GM21786 (cell line): Measurements from ENCODE around the gene LRRC8E.

Source experiments
- ATAC-seq: cut with Tn5 transposase; IDR thresholded peaks from one replicate; pipeline ENCODE4 v1.9.1; 2021; ENCODE audit not compliant: unreplicated experiment

Gene LRRC8E

GRCh38 chr19:7888145-7888825, at the start of gene LRRC8E:
Gene LRRC8E, plus strand, starts transcription at chr19:7888510. Its CDS starts 7,094 bp downstream, at chr19:7895604.
- ATAC-seq = no peak

DNA sequence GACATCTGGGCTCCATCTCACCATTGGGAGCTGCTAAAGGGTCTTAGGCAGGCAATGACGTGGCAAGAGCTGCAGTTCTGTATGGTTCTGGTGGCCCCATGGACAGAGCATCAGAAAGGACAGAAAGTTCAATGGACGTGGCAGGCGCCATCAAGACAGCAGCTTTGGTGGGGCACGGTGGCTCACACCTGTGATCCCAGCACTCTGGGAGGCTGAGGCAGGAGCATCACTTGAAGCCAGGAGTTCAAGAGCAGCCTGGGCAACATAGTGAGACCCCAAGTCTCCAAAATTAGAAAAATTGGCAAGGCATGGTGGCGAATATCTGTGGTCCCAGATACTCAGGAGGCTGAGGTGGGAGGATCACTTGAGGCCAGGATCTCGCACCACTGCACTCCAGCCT, 48.8 kb upstream of the LRRC8E start:
- no peak for ATAC-seq

- ATAC-seq = no peak
Measured at GRCh38 chr19:7840629-7841028, 47.7 kb upstream of the LRRC8E start.

- ATAC-seq = no peak
Measured at GRCh38 chr19:7841751-7842660, 46.3 kb upstream of the LRRC8E start.

- no peak for ATAC-seq
Measured at GRCh38 chr19:7842661-7843294, 45.5 kb upstream of the LRRC8E start.

- ATAC-seq = no peak
Measured at GRCh38 chr19:7843521-7843920, 44.8 kb upstream of the LRRC8E start.

GRCh38 chr19:7844405-7844804, 43.9 kb upstream of the LRRC8E start:
- no peak for ATAC-seq

DNA sequence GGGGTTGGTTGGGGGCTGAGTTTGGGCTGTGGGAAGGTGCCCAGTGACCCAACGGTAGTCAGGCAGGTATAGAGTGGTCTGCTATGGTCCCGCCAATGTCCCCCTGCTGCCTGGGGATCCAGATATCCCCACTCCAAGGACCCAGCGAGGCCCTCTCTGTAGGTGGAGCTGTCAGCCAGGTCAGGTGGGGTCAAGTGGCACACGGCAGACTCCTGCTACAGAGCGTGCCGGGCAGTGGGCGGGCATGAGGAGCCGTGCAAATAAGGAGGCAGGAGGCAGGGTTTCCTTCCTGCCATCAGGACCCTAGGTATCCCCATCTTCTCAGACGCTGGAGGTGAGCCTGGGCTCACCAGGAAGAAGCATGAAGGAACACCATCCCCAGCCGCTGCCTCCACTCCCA, 43.4 kb upstream of the LRRC8E start:
- ATAC-seq = no peak

DNA sequence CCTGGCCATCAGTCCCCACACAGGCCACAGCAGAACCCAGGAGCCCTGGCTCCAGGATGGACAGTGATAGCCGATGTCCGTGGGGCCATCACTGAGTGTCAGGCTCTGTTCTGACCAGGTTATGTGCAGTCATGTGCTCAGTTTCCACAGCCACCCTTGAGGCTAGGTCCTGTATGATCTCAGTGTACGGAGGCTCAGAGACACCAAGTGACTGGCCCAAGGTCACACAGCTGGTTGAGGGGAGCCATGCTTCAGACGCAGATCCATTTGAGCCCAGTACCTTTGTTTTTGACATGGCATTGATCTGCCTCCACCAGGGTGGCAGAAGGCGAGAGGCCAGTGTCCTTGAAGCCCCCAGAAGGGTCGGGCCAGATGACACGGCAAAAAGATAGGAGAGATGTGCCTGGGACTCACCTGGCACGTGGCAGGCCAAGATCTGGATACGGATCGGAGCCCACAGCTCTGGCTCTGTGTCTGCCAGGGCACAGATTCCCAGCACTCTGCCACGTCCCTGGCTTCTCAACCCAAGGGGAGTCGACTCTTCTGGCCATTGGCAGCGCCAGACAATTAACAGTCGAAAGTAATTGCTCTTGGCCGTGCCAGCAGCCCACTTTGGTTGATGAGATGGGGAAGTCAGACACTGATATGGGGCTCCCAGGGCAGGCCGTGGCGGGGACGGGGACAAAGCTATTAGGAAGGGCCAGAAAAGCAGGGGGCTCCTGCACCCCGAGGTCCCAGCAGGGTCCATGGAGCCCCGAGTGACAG, 42.7 kb upstream of the LRRC8E start:
- ATAC-seq = no peak

GRCh38 chr19:7846155-7846646, 42.1 kb upstream of the LRRC8E start:
- no peak for ATAC-seq

DNA sequence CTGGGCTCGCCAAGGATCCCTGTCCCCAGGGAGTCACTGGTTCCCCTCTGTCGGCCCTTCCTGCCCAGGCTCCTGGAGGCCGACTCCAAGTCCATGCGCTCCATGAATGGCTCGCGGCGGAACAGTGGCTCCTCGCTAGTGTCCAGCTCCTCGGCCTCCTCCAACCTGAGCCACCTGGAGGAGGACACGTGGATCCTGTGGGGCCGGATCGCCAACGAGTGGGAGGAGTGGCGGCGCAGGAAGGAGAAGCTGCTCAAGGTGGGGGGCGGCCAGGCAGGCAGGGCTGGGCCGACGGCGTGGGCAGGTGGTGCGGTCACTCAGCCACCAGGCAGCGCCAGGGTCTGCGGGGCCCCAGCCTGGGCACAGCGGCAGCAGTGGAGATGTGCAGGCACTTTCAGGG, 40.6 kb upstream of the LRRC8E start:
- ATAC-seq = no peak

- ATAC-seq = no peak
Measured at GRCh38 chr19:7848779-7849457, 39.4 kb upstream of the LRRC8E start.

- ATAC-seq = no peak
Measured at GRCh38 chr19:7849631-7849999, 38.7 kb upstream of the LRRC8E start.

DNA sequence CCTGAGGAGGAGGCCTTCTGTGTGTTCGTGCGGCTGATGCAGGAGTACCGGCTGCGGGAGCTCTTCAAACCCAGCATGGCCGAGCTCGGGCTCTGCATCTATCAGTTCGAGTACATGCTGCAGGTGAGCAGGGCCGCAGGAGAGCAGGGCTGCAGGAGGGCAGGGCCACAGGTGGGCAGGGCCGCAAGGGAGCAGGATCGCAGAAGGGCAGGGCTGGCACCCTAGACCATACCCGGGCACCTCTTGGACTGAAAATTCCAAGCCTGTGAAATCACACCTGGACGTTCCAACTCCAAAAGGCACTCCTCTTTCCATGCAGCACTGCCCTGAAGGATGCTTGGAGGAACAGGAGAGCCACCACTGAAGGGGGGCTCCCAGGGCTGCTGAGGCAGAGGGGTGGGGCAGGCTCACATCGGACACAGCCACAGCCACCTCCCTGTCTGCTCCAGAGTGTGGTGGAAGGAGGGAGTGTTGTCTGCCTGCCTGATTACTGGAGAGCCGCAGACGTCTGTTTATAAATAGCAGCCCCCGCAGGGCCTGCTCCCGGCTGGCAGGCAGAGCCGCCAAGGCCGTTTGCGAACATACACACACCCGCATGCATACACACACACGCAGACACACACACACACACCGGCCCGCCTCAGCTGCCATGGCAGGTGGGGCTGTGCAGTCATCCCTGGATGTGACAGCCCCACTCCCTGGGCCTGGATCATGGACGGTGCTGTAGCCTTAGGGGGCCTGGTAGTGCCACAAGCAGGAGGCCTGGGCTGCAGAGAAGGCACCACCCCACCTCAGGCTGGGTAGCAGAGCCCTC, 38.1 kb upstream of the LRRC8E start:
- no peak for ATAC-seq

- ATAC-seq = no peak
Measured at GRCh38 chr19:7850945-7851622, 37.2 kb upstream of the LRRC8E start.

DNA sequence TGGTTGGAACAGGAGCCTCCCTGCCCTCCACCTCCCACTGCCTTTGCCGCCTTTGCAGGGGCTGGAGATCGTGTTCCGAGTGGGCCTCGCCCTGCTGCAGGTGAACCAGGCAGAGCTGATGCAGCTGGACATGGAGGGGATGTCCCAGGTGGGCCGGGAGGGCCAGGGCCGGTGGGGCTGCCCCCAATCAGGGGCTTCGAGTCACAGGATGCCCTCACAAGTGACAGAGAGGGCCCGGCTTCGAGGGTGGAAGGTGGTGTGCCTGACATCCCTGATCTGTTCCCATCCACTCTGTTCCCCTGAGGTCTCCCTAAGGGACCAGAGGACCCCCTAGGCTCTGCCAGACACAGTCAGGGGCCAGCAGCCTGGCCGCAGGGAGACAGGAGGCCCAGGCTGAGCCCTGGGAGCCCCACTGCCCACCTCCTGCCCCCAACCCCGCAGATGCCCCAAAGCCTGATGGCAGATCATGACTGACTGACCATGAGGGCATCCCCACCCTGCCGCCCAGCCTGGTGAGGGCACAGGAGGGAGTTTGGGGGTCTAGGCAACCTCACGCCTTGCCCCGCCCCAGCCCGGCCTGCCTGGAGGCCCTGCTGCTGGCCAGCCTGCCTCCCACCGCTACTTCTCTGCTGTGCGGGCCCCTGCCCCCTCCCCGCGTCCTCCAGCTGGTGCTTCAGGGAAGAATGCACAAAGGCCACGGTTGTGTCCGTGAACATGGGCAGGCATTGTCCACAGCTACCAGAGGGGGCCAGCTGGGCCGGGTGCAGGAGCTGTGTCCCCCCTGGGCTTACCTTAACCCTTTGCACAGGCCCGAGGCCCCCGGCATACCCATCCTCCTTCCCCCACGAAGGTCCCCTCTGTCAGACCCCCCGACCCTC, 36.4 kb upstream of the LRRC8E start:
- no peak for ATAC-seq

- ATAC-seq = no peak
Measured at GRCh38 chr19:7852851-7853769, 35.2 kb upstream of the LRRC8E start.
